ENCODE measurements around the gene ACVR2A.
A peak's percentile ranks its signal among the peaks of the same experiment; 100 is the strongest.

Gene ACVR2A

DNA sequence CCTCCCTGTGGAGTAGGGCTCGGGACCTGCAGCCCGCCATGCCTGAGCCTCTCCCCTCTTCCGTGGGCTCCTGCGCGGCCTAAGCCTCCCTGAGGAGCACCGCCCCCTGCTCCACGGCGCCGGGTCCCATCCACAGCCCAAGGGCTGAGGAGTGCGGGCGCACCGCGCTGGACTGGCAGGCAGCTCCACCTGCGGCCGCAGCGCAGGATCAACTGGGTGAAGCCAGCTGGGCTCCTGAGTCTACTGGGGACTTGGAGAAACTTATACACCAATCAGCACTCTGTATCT is 17.8 kb upstream of the ACVR2A start:
- H3K9ac ChIP-seq = no peak overlapping the region
- no peak overlapping the region for H3K4me3 ChIP-seq (IDR thresholded peaks at IDR 0.05; ENCODE audit: insufficient read depth, low read depth, low read length)
- TF ChIP-seq, protein P1, sequence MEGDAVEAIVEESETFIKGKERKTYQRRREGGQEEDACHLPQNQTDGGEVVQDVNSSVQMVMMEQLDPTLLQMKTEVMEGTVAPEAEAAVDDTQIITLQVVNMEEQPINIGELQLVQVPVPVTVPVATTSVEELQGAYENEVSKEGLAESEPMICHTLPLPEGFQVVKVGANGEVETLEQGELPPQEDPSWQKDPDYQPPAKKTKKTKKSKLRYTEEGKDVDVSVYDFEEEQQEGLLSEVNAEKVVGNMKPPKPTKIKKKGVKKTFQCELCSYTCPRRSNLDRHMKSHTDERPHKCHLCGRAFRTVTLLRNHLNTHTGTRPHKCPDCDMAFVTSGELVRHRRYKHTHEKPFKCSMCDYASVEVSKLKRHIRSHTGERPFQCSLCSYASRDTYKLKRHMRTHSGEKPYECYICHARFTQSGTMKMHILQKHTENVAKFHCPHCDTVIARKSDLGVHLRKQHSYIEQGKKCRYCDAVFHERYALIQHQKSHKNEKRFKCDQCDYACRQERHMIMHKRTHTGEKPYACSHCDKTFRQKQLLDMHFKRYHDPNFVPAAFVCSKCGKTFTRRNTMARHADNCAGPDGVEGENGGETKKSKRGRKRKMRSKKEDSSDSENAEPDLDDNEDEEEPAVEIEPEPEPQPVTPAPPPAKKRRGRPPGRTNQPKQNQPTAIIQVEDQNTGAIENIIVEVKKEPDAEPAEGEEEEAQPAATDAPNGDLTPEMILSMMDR (conservative IDR thresholded peaks at IDR 0.05; ENCODE audit: low read depth, low read length) = no peak
- H3K27ac ChIP-seq = no peak overlapping the region
- no peak overlapping the region for H2AFZ ChIP-seq (ENCODE audit: low read depth)
- H3K79me2 ChIP-seq (ENCODE audit: insufficient read depth, low read depth) = no peaks in the 10 kb centered on the region
- no peaks in the 10 kb centered on the region for H4K20me1 ChIP-seq (ENCODE audit: insufficient read depth)
- no peaks in the 10 kb centered on the region for H3K36me3 ChIP-seq (ENCODE audit: insufficient read depth)
- H3K4me2 ChIP-seq = no peak overlapping the region
- no peaks in the 10 kb centered on the region for H3K4me1 ChIP-seq (ENCODE audit: low read depth, poor library complexity, severe bottlenecking)
- no peaks in the 10 kb centered on the region for H3K27me3 ChIP-seq (ENCODE audit: insufficient read depth, low read depth)

DNA sequence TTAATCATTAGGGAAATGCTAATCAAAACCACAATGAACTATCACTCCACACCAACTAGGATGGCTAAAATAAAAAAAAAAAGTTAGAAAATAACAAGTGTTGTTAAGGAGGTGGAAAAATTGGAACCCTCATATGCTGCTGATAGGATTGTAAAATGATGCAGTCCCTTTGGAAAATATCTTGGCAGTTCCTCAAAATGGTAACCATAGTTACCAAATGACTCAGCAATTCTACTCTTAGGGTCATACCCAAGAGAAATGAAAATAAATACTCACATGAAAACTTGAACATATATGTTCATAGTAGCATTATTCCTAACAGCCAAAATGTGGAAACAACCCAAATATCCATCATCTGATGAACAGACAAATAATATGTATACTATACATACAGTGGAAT is 15.7 kb upstream of the ACVR2A start:
- Histone ChIP-seq H3K9ac (no peak overlapping the region), H3K79me2 (ENCODE audit: insufficient read depth, low read depth) (no peaks in the 10 kb centered on the region), H3K27ac (no peak overlapping the region)

DNA sequence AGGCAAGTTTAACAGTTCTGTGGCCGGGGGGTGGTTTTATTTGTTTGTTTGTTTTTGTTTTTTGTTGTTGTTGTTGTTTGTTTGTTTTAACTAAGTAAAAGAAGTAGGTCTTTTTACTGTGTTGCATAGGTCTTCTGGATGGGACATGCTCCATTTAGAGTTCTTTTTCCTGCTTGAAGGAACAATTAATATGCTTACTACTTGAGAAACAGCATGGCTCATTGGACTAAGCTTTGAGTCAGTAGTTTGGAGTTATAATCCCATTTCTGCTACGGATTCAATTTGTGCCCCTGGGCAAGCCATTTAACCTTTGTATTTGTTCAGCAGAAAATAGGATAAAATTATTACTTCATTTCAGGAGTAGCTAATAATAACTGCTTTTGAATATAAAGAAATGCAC is 8.7 kb upstream of the ACVR2A start:
- H2AFZ ChIP-seq (ENCODE audit: low read depth) = no peak overlapping the region
- H3K4me2 ChIP-seq = no peak overlapping the region
- H3K27ac ChIP-seq = no peak overlapping the region

More for the DNA sequence above, 15.7 kb upstream of the ACVR2A start:
- no peaks in the 10 kb centered on the region for H3K36me3 ChIP-seq (ENCODE audit: insufficient read depth)
- no peak overlapping the region for H2AFZ ChIP-seq (ENCODE audit: low read depth)
- no peaks in the 10 kb centered on the region for H3K27me3 ChIP-seq (ENCODE audit: insufficient read depth, low read depth)
- TF ChIP-seq, protein P1 (conservative IDR thresholded peaks at IDR 0.05; ENCODE audit: low read depth, low read length) = no peak
- H3K4me1 ChIP-seq (ENCODE audit: low read depth, poor library complexity, severe bottlenecking) = no peaks in the 10 kb centered on the region
- H3K4me3 ChIP-seq (IDR thresholded peaks at IDR 0.05; ENCODE audit: insufficient read depth, low read depth, low read length) = no peak overlapping the region
- no peaks in the 10 kb centered on the region for H4K20me1 ChIP-seq (ENCODE audit: insufficient read depth)
- H3K4me2 ChIP-seq = no peak overlapping the region

DNA sequence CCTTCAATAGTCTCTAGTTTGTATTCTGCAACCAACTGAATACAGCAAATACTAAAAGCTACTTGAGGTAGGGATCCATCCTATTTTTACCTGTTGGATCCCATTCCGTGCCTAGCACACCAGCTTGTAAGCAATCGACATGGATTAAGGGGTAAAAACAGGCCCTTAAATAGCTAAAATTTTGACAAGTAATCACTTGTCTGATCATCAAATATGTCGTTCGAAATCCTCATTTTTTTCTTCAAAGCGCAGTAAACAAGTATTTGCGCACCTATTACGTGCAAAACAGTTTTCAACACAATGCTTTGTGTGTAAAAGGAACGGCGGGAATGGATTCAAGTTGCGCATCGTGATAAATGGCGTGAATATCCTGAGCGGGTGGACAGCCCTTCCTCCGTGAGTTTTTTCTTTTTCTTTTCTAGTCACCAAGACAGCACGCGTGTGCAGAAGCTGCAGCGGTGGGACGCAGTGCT is 1.4 kb upstream of the ACVR2A start:
- H2AFZ ChIP-seq (ENCODE audit: low read depth) = peak overlapping the region; percentile 75
- peak overlapping the region; percentile 82 for H3K4me3 ChIP-seq (IDR thresholded peaks at IDR 0.05; ENCODE audit: insufficient read depth, low read depth, low read length)

More for the DNA sequence above, 8.7 kb upstream of the ACVR2A start:
- H3K9ac ChIP-seq = no peak overlapping the region
- TF ChIP-seq, protein P1 (conservative IDR thresholded peaks at IDR 0.05; ENCODE audit: low read depth, low read length) = no peak
- no peaks in the 10 kb centered on the region for H3K4me1 ChIP-seq (ENCODE audit: low read depth, poor library complexity, severe bottlenecking)
- no peaks in the 10 kb centered on the region for H3K27me3 ChIP-seq (ENCODE audit: insufficient read depth, low read depth)
- no peak overlapping the region for H3K4me3 ChIP-seq (IDR thresholded peaks at IDR 0.05; ENCODE audit: insufficient read depth, low read depth, low read length)
- H3K36me3 ChIP-seq (ENCODE audit: insufficient read depth) = no peaks in the 10 kb centered on the region
- H3K79me2 ChIP-seq (ENCODE audit: insufficient read depth, low read depth) = no peaks in the 10 kb centered on the region
- H4K20me1 ChIP-seq (ENCODE audit: insufficient read depth) = no peaks in the 10 kb centered on the region

More for the DNA sequence above, 1.4 kb upstream of the ACVR2A start:
- Histone ChIP-seq H3K4me1 (ENCODE audit: low read depth, poor library complexity, severe bottlenecking) (no peaks in the 10 kb centered on the region), H3K4me2 (peak overlapping the region; percentile 71), H4K20me1 (ENCODE audit: insufficient read depth) (no peaks in the 10 kb centered on the region), H3K9ac (peak overlapping the region; percentile 87; the same call in 1 of the 2 replicates), H3K27me3 (ENCODE audit: insufficient read depth, low read depth) (no peaks in the 10 kb centered on the region), H3K36me3 (ENCODE audit: insufficient read depth) (no peaks in the 10 kb centered on the region), H3K27ac (peak overlapping the region; percentile 82), H3K79me2 (ENCODE audit: insufficient read depth, low read depth) (0 out of 2 replicates have a peak, but pooled peaks cover 3% of the 10 kb centered on the region)
- TF ChIP-seq, protein P1 (conservative IDR thresholded peaks at IDR 0.05; ENCODE audit: low read depth, low read length) = no peak
